NCI-H2107 (cell line): Measurements from ENCODE around the gene B3GNT9.
A peak's percentile ranks its signal among the peaks of the same experiment; 100 is the strongest.

Experiments used
- DNase-seq: peaks from one replicate; lab custom pipeline; 2025; lab: John Stamatoyannopoulos, UW

Gene B3GNT9

GRCh38 chr16:67112591-67113399, 38.0 kb downstream of the B3GNT9 start:
- DNase-seq, result no peak

- DNase-seq, result no peak
These were observed 38.8 kb downstream of the B3GNT9 start for GRCh38 chr16:67111951-67112444.

GRCh38 chr16:67109407-67110135, 41.2 kb downstream of the B3GNT9 start, which contains the start of gene PHAF1:
PHAF1 (plus strand) TSS chr16:67109941; CDS start chr16:67110176, 235 bp downstream.
- DNase-seq, result peak; percentile 87

GRCh38 chr16:67108931-67109406, 41.8 kb downstream of the B3GNT9 start:
- DNase-seq, result no peak

GRCh38 chr16:67108489-67108888, 42.3 kb downstream of the B3GNT9 start:
- no peak for DNase-seq

GRCh38 chr16:67105881-67106280, 44.9 kb downstream of the B3GNT9 start:
- DNase-seq, result no peak

GRCh38 chr16:67105246-67105645, 45.6 kb downstream of the B3GNT9 start:
- no peak for DNase-seq

GRCh38 chr16:67104845-67105244, 46.0 kb downstream of the B3GNT9 start:
- DNase-seq, result no peak

- DNase-seq, result no peak
These were observed 46.7 kb downstream of the B3GNT9 start for GRCh38 chr16:67104061-67104460.

- no peak for DNase-seq
These were observed 49.3 kb downstream of the B3GNT9 start for GRCh38 chr16:67101311-67102082.

- no peak for DNase-seq
These were observed 50.1 kb downstream of the B3GNT9 start for GRCh38 chr16:67100569-67101310.

GRCh38 chr16:67098599-67098998, 52.2 kb downstream of the B3GNT9 start:
- DNase-seq, result no peak
